ENCODE data around the gene SLC31A2. TPM values are rescaled to one million over a fixed set of nuclear protein-coding genes. Genes with fewer than 3 reads are reported as not detected.

SLC31A2 gene
- total RNA-seq, 1 experiment from 2014 or later, result 4.7 TPM

GRCh38 chr9:113129884-113130283 is 20.9 kb upstream of the SLC31A2 start (continued):
- no peak for TF ChIP-seq CTCF (IDR thresholded peaks at IDR 0.05 in 2 of 3, conservative IDR thresholded peaks at IDR 0.05 in 1 of 3; ENCODE audit: borderline replicate concordance in 1 of 3, insufficient read depth in 1 of 3, low read depth in 2 of 3, low read length in 2 of 3)
- TF ChIP-seq SIN3A (IDR thresholded peaks at IDR 0.05; ENCODE audit: low read depth), result no peak
- no peak for TF ChIP-seq ELF1 (IDR thresholded peaks at IDR 0.05; ENCODE audit: borderline replicate concordance, low read depth)
- TF ChIP-seq CBX3 (IDR thresholded peaks at IDR 0.05; ENCODE audit: low read depth), result no peak
- TF ChIP-seq ZFX (IDR thresholded peaks at IDR 0.05), result no peak

DNA sequence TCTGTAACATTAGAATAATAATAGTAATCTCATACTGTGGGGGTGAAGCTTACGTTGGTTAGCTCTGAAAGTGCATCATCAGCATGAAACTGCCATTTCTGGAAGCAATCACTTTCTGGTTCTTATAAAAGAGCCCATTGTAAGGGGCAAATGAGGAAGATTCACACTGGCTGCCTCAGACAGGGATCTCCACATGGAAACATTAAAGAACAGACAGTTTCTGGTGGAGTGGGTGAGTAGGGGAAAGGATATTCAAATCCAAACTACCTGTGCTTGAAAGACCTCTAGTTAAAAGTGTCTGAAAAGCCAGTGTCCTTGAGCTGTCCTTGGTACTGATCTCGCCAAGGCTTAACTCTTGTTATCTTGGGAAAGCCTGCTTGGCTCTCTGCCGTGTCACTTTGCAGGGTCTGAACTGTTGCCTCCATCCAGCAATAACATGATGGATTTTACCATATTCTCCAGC is 19.1 kb upstream of the SLC31A2 start:
- RAD21 ChIA-PET (ENCODE audit: low non-redundant PET in 1 of 2, low total read pairs in 2 of 2, uncharacterized antibody in 2 of 2, unreplicated experiment in 2 of 2), result no interaction called here
- H3K4me1 ChIP-seq (ENCODE audit: control insufficient read depth in 1 of 2, insufficient read depth in 2 of 2, low read length in 2 of 2), result no peaks in the 10 kb centered on the region
- H2AFZ ChIP-seq (ENCODE audit: low read depth, low read length, poor library complexity, severe bottlenecking), result no peak overlapping the region
- no peak overlapping the region for H3K9ac ChIP-seq (ENCODE audit: low read length)
- intact Hi-C loops (cut with micrococcal nuclease), result no loop called here
- DNase-seq (ENCODE audit: low read depth, low spot score), result no peak
- TF ChIP-seq REST (IDR thresholded peaks at IDR 0.05; ENCODE audit: low read depth) (peak; percentile 82), EGR1 (IDR thresholded peaks at IDR 0.05; ENCODE audit: low read depth) (no peak)
- H3K9me2 ChIP-seq (ENCODE audit: insufficient read depth), result no peaks in the 10 kb centered on the region
- no peak overlapping the region for H3K27ac ChIP-seq (ENCODE audit: low read depth, low read length)
- H3K9me3 ChIP-seq (ENCODE audit: control insufficient read depth in 1 of 2, insufficient read depth in 1 of 2, low read depth in 1 of 2, low read length in 2 of 2), result no peaks in the 10 kb centered on the region
- H3K4me3 ChIP-seq (replicated peaks in 1 of 2; ENCODE audit: low read depth in 1 of 2, low read length in 2 of 2), result no peak overlapping the region
- no peaks in the 10 kb centered on the region for H4K20me1 ChIP-seq (ENCODE audit: insufficient read depth)
- peaks cover 23% of the 10 kb centered on the region; the same call in 1 of the 2 replicates for H3K27me3 ChIP-seq (ENCODE audit: insufficient read depth, low read length)
- H3K79me2 ChIP-seq (ENCODE audit: insufficient read depth, low read length), result no peaks in the 10 kb centered on the region
- BruUV-seq (replicated peaks), result no TSS peak
- ATAC-seq, result no peak
- CTCF ChIA-PET, result no interaction called here
- no peak overlapping the region for H3K4me2 ChIP-seq (ENCODE audit: low read length)
- H3K36me3 ChIP-seq (ENCODE audit: control insufficient read depth in 1 of 2, insufficient read depth in 2 of 2, low read length in 2 of 2), result no peaks in the 10 kb centered on the region
- POLR2A ChIA-PET, result no interaction called here
